ENCODE measurements around the gene FNDC3B.
"Not testable (repeated sequence)": the region's sequence is repeated elsewhere in the genome, so short reads cannot be mapped to it uniquely, and the experiment has no call there.

FNDC3B gene

DNA sequence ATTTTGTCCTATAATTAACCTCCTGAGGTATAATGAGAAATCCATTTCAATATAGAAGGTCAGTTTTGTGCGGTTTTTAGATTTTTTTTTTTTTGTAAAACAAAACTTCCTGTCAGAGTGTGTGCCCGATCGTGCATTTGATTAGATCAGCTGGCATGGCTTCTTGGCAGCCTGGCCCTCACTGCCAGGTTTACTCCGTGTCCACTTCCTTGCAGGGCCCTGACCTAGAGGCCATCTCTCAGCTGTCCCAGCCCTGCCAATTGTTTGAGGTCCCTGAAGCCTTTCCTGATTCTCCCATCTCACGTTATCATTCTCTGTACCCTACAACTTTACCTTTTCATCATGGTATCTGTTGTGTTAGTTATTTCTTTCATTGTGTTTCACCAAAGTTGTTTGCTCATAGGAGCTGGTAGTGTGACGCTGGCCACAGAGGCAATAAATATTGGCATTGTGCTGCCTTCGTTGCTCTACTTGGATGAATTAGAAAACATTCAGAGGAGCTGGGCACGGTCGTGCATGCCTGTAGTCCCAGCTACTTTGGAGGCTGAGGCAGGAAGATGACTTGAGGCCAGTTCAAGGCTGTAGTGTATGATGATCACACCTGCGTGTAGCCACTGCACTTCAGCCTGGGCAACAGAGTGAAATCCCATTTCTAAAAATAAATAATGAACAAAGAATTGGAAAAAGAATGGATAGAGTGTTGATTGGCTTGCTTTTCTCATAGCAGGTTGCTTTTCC is 206.9 kb downstream of the FNDC3B start:
- DNase-seq, result no peak

DNA sequence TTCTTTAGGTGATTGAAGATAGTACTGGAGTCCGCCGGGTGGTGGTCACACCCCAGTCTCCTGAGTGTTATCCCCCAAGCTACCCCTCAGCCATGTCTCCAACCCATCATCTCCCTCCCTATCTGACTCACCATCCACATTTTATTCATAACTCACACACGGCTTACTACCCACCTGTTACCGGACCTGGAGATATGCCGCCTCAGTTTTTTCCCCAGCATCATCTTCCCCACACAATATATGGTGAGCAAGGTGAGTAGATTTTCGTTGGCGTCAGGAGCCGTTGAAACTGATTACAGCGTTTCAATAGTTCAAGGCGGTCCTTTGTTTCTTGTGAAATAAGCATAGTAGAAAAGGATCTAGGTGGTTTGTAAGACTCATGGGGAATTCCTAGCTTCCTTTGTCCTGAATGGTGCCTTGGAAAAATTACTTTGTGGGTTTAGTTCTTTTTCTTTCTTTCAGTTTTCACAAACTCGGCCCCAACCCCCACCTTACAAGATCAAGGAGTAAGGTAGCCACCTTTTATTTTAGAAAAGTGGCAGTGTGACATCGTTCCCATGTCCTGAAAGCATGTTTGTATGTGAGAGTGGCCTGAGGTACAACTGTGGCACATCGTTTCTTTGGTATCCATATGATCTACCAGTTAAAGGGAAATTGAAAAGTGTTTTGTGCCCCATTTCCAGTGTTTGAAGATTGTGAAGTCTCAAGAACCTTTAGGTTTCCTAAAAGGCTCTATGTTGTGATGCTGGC is 208.3 kb downstream of the FNDC3B start:
- DNase-seq, result no peak

DNA sequence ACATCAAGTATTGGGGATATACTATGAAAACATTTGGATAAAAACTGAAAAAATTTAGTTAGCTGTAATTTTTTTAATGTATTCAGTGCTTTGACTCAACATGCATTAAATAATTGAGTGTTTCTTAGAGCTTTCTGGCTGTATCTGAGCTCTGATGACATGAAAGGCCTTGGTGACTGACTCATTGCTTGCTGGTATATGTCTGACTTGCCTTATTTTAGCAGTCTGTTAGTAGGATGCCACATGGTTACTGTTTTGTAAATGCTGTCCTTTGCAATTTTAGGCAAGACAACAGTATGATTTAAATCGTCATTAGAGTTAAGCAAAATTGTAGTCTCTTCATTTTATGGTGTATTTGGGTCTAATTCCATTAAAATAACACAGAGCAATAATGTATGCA is 209.7 kb downstream of the FNDC3B start:
- DNase-seq, result no peak

DNA sequence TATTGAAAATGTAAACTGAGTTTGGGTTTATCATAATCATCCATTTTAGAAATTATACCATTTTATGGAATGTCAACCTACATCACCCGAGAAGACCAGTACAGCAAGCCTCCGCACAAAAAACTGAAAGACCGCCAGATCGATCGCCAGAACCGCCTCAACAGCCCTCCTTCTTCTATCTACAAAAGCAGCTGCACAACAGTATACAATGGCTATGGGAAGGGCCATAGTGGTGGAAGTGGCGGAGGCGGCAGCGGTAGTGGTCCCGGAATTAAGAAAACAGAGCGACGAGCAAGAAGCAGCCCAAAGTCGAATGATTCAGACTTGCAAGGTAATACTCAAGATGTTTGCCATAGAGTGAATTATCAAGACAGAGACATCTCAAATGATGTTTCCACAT is 211.8 kb downstream of the FNDC3B start:
- no peak for DNase-seq

DNA sequence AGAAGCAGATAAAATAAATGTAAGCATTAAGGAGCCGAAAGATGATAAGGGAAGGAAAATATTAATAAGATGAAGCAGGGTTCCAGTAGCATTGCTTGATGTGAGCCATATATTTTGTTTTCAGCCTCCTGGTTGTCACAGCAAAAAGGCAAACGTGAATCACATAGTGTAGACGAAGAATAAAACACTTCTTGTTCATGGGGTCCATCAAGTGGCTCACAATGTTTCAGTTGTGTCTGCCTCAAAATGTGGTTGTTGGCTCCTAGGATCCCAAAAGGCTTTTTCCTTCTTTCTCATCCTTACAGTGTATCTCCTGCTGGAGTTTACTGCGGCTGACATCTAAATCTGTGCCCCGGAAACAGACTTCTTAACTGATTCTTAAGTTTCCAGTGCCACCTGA is 213.8 kb downstream of the FNDC3B start:
- no peak for DNase-seq

DNA sequence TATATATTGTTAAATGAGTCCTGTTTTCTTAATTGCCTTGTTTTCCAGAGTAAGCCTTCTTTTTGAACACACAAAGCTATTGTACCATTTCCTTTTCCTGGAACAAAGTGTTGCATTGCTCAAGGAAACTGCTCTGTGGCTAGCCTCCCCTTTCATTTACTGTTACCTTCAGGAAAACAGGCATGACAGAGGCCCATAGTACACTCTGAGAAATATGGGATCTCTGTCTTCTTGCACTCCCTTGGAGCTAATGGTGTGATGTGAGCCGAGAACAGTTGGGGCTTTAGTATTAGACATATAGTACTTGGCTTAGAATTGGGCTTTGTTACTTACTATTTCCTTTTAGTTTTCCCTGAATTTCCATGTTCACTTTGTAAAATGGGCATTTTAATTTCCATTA is 215.2 kb downstream of the FNDC3B start:
- DNase-seq, result no peak

DNA sequence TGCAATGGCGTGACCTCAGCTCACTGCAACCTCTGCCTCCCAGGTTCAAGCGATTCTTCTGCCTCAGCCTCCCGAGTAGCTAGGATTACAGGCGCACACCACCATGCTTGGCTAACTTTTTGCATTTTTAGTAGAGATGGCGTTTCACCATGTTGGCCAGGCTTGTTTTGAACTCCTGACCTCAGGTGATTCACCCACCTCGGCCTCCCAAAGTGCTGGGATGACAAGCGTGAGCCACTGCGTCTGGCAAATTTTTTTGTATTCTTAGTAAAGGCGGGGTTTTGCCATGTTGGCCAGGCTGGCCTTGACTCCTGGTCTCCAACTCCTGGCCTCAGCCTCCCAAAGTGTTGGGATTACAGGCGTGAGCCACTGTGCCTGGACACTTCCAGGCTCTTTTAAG is 215.9 kb downstream of the FNDC3B start:
- not testable (repeated sequence) for DNase-seq

DNA sequence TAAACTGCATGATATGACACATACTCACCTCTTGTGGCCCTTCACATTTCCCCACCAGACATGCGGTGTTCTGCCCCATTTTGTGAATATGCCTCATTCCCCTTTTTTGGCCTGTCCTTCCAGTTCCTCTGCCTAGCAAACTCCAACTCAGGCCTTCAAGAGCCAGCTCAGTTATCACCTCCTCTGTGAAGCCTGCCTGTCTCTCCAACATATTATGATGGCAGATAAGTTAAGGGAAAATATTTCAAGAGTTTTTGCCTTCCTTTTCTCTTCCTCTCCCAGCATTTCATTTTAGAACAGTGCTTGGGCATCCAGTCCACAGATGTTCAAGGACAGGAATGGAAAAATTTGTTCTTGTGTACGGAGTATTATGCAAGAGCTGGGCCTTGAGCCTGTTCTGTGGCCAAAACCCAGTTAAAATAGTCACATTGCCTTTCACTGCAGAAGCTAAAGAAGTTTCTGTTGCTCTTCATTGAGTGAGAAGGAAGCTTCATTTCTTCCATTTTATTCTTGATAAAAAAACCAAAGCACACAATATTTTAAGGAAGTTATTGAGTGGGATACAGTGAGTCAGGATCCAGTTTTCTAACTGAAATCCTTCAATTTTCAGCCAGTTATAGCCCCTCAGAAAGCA is 216.8 kb downstream of the FNDC3B start:
- DNase-seq, result no peak

DNA sequence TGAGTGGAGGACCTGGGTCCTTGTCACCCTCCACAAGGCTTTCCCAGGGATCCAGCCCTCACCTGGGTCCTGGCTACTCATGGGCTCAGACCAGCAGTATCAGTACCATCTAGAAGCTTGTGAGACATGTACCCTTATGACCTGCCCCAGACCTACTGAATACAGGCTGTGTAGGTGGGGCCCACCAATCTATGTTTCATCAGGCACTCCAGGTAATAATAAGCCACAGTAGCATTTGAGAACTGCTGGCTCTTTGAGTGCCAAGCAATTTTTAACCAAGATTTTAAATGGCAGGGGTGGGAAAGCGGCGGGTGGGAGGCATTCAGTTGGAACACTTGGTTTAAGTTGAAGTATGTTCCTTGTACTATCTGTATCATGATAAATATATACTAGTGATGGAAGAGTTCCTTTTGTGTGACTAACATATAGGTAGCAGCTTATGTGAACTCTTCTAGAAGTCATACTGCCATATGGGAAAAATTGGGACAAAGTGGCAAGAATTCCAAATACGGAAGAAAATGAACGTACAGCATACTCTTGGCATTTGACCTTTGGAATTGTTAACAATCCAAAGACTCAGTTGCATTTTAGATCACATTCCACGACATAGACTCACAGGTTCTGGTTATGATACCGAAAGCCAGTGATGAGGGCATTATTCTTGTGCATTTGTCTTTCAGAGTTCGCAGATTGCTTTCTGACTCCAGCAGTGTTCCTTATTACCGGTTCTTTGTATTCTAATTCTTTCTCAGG is 218.4 kb downstream of the FNDC3B start:
- DNase-seq, result no peak

DNA sequence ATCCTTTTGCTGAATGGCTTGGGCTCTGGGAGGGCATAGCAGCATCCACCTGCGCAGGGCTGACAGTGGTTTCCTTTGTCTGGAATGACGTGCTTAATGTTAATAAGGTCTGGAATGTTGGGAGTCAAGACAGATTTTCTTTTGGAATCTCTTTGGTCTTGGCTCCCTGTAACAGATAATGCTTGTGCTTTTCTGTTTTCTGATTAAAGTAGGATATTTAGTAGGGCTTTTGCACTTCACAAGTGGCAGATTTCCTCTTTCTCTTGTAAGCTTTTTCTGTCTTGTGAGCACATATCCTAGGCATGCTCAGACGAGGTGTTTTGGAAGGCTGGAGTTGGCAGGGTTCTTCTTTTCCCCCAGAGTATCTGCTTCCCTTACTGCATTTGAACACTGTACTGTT is 219.2 kb downstream of the FNDC3B start:
- DNase-seq, result no peak

DNA sequence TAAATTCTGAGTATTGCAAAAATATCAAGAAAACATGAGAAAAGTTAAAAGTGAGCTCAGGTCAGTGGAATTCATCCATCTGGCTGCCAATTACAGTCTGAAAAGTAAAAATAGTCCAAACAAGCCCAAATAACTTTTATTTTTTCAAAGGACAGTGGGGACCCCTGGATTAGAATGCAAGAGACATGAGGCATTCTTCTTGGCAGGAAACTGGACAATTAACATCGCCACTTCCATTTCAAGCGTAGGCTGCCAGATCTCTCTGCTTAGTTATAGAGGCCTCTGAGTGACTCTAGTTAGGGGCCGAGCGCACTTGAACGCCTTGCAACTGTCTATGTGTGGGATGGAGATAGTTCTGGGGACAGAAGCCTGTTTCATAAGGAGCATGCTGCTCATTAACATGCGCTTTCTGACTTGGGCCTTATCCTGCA is 219.7 kb downstream of the FNDC3B start:
- no peak for DNase-seq

DNA sequence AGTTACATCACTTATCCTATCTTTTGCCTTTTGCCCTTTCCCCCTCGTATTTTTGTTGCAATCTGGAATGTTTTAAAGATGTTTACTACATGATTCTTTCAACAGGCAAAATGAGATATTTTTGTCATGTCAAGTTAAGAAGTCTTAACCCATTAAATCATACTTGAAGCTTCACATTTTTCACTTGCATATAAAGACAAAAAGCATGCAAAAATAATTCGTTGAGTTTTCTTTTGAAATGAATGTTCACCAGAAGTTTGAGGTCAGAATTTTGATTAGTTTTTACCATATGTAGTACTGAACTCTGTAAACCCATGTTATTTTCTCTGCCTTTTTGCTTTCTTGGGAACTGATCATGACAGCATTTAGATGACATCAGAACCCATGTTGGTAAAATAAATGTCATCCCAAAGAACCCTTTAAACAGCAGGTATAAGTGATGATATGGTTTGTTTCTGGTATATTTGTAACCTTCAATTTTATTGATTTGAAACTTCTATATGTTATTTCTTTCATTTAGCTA is 220.4 kb downstream of the FNDC3B start:
- DNase-seq, result no peak

DNA sequence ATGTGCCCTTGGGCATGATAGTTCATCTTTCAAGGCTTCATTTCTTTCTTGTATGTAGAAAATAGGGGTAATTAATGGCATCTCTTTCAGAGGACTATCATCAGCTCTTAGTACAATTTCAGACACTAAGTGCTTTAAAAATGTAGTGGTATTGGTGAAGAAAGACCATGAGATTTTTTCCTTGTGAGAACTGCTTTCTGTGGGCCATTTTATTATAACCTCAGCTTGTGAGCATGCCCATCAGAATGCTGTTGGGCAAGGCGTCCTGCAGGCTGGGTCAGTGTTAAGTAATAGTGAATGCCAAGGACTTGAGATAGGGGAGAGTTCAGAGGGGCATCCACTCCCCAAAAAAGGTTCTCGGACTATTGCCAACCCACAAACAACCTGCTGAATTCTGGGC is 221.0 kb downstream of the FNDC3B start:
- no peak for DNase-seq

DNA sequence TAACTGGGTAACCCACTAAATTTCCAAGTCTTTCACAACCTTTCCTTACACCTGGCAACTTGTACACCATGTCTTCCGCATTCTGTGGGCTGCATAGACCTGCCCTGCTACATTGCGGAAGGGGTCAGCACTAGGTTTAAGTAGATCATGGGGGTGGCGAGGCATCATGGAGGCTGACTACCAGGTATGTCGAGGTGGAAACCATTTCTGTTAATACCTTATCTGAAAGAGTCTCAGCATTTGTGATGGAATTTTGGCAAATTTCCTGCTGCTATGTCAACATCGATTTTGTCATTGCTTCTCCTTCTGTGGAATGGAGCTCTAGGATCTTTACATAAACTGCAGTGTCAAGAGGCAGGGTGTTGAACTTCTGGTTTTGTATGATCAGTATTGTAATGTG is 221.7 kb downstream of the FNDC3B start:
- no peak for DNase-seq

DNA sequence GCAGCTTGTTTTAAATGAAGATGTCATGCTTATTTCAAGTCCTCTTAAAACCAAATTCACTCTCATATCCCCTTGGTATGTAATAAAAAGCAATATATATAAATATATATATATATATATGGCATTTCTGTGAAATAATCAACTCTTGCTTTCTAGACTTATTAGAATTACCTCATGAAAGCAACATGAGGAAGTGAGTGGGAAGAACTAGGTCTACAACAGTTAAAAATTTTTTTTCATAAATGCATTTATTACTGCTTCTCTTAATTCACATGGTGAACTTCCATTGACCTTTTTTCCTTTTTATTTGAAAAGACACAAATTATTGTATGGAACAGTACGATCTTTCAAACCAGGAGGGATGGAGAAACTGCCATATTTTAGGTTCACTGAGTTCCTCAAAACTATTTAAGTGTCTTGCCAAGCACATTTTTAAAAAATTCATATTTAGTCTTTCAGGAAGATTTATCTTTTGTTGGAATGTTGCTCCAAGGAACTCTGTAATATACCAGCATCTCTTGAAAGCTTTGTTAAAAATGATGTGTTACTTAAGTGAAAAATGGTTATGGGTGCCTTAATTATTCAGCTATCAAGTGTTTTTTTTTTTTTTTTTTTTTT is 223.7 kb downstream of the FNDC3B start:
- no peak for DNase-seq

DNA sequence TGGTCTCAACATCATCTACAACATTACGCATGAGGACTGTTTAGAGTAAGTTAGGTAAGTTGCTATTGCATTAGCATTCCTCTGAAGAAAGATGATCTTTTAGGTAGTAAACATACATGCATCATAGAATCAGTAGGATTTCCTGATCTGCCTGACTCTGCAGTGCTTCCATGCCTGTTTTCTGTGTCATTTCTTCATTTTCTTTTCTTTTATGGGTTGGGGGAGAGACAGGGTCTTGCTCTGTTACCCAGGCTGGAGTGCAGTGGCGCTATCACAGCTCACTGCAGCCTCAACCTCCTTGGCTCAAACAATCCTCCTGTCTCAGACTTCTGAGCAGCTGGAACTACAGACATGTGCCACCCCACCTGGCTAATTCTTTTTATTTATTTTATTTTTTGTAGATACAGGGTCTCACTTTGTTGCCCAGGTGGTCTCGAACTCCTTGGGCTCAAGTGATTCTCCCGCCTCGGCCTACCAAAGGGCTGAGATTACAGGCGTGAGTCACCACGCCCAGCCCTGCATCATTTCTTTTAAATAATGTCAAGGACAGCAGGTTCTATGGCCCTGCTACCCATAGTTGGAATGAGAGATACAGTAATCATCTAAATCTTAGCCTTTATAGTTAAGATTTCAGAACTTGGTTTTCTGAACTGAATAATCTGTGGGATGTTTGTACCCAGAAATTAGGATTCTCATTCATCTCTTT is 224.6 kb downstream of the FNDC3B start:
- no peak for DNase-seq

DNA sequence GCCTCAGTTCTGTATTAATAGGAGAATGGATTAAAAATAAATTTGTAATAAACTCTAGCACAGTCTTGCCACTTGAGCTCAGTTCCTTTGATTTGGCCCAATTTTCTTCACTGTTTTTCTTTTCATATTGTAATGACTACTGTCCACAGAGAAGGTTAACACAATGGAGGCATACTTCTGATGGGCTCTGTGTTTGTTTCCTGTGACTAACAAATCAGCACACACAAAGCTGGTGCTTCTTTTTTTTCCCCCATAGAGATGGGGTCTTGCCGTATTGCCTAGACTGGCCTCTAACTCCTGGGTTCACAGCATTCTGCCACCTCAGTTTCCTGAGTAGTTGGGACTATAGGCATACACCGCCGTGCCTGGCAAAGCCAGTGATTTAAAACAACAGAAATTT is 226.7 kb downstream of the FNDC3B start:
- DNase-seq, result no peak

DNA sequence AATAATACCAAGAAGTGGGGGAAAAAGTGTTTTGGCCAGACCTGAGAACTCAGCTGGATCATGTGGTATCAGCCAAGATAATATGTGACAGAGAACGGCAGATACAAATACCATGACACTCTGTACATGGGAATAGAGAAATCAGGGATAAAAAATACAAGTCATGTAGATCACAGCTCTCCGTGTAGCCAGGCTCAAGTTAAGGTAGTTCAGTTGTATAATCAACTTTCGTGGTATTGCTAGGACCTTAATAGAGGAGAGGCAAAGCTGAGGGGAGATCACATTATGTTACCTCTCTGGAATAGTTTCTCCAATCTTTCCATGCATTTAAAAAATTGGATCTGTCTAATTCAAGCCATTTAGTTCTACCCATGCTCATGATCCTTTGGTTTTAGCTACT is 229.0 kb downstream of the FNDC3B start:
- no peak for DNase-seq

DNA sequence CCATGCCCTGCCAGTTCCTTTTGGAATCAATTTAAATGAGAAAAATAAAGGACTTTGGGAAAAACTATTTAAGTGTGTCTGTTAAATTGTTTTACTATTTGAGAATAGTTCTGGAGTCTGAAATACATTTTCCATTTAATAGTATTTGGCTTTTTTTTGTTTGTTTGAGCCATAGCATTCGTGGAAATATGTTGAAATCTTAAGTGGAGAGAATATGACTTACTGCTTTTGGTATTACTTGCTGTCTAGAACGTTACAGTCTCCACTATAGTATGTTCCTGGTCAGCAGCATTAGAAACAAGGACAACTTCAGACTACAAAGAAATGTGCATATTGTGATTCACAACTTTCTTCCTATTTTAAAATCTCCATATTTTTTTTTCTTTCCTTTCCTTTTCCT is 229.5 kb downstream of the FNDC3B start:
- no peak for DNase-seq

DNA sequence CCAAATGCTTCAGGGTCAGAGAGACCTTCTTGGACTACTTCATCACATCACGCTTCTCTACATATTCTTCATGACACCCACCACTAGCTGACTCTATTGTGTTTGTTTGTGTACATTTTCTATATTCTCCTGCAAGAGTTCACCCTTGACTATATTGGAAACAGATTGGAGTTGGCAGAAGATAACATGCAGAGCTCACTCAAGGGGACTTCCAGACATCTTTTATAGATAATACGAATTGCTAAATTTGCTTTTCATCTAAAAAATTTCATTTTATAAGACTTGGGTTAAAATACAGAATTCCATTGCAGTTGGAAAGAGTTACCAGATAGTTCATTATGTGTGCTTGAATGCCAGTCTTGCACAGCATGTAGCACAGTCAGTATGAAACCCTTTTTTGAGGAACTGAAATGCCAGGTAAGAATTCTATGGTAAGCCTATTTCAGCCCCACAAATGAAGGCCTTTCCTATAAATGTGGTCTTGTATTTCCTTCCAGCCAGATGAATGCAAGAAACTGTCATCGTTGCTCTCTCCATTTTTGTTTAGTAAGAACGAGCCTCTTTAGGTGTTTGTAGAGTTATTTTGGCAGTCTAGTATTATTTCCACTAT is 231.3 kb downstream of the FNDC3B start:
- DNase-seq, result no peak

DNA sequence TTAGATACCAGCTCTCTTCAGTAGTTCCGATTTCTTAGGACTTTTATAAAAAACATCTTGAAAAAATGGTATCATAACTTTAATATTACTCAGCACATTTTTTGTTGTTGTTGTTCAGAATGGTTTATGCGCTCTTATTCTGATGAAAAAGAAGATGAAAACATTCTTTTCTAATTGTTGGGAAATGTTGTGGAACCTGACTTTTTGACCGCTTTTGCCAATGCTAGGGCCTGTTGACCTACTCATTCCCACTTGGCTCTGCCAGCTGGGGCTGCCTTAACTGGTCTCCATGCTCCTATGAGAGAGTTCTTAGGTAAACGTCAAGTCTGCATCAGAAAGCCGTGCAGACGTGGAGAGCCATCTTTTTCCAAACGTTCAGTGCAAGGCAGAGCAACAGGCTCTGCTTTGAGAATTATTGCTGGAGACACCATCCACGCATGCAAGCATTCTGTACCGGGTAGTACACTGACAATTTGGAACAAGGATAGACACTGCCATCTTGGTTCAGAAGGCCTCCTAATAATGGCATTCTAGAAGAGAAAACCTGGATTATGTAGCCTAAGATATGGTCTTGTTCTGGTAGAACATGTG is 232.1 kb downstream of the FNDC3B start:
- no peak for DNase-seq
